ENCODE measurements around the gene MXD1. TPM values are rescaled to one million over a fixed set of nuclear protein-coding genes. Genes with fewer than 3 reads are reported as not detected.

Gene MXD1
- total RNA-seq, 1 experiment from 2014 or later: 1.5 TPM

DNA sequence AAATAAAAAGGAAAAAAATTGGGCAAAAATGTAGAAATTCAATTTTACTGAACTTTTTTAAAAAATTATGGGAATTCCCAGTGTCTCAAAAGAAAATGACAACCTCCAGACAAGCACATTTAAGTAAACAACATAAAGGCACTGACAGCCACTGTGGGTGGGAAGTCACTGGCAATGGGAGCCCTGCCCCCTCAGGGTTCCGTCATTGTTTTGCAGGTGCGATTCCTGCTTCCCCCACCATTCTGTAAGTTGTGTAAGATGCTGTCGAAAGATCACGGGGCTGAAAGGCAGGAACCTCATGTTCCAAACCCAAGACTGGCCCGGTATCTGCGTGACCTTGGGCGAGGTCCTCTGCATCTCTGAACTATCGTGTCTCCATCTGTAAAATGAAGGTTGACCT, 62.3 kb downstream of the MXD1 start (continued):
- TF ChIP-seq, protein P1, sequence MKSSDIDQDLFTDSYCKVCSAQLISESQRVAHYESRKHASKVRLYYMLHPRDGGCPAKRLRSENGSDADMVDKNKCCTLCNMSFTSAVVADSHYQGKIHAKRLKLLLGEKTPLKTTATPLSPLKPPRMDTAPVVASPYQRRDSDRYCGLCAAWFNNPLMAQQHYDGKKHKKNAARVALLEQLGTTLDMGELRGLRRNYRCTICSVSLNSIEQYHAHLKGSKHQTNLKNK (CRISPR knock-in tag; IDR thresholded peaks at IDR 0.05): no peak
- TF ChIP-seq, protein P2, sequence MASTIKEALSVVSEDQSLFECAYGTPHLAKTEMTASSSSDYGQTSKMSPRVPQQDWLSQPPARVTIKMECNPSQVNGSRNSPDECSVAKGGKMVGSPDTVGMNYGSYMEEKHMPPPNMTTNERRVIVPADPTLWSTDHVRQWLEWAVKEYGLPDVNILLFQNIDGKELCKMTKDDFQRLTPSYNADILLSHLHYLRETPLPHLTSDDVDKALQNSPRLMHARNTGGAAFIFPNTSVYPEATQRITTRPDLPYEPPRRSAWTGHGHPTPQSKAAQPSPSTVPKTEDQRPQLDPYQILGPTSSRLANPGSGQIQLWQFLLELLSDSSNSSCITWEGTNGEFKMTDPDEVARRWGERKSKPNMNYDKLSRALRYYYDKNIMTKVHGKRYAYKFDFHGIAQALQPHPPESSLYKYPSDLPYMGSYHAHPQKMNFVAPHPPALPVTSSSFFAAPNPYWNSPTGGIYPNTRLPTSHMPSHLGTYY (CRISPR knock-in tag; IDR thresholded peaks at IDR 0.05): no peak
- no peak for TF ChIP-seq NFYB (CRISPR knock-in tag; conservative IDR thresholded peaks at IDR 0.05; ENCODE audit: low read depth)
- TF ChIP-seq TEAD1 (CRISPR knock-in tag; IDR thresholded peaks at IDR 0.05): no peak
- TF ChIP-seq ZNF416 (CRISPR knock-in tag; IDR thresholded peaks at IDR 0.05): no peak
- TF ChIP-seq ZNF121 (CRISPR knock-in tag; IDR thresholded peaks at IDR 0.05): no peak
- TF ChIP-seq JAZF1 (CRISPR knock-in tag; IDR thresholded peaks at IDR 0.05): no peak
- TF ChIP-seq SMAD4 (CRISPR knock-in tag; IDR thresholded peaks at IDR 0.05): no peak

GRCh38 chr2:69977906-69978482, 63.1 kb downstream of the MXD1 start:
- no peak overlapping the region for H3K4me3 Mint-ChIP-seq
- CTCF ChIA-PET: no interaction called here
- no peaks in the 10 kb centered on the region for H3K9me3 Mint-ChIP-seq
- H3K27me3 Mint-ChIP-seq (ENCODE audit: low read depth): no peaks in the 10 kb centered on the region
- POLR2A ChIA-PET: no interaction called here
- no peak for DNase-seq (ENCODE audit: low spot score)
- H3K4me1 Mint-ChIP-seq: peaks cover 20% of the 10 kb centered on the region
- H3K27ac Mint-ChIP-seq: no peak overlapping the region
- no peaks in the 10 kb centered on the region for H3K36me3 Mint-ChIP-seq
- no peak for ATAC-seq
- no peak for TF ChIP-seq SMAD3 (CRISPR knock-in tag; IDR thresholded peaks at IDR 0.05; ENCODE audit: borderline replicate concordance)
- no peak for TF ChIP-seq JUN (CRISPR knock-in tag; IDR thresholded peaks at IDR 0.05)
- no peak for TF ChIP-seq ARID4B (CRISPR knock-in tag; IDR thresholded peaks at IDR 0.05; ENCODE audit: borderline replicate concordance)
- no peak for TF ChIP-seq RELA (CRISPR knock-in tag; IDR thresholded peaks at IDR 0.05; ENCODE audit: borderline replicate concordance)
- TF ChIP-seq, protein P3, sequence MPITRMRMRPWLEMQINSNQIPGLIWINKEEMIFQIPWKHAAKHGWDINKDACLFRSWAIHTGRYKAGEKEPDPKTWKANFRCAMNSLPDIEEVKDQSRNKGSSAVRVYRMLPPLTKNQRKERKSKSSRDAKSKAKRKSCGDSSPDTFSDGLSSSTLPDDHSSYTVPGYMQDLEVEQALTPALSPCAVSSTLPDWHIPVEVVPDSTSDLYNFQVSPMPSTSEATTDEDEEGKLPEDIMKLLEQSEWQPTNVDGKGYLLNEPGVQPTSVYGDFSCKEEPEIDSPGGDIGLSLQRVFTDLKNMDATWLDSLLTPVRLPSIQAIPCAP (CRISPR knock-in tag; IDR thresholded peaks at IDR 0.05): no peak
- TF ChIP-seq NR3C1 (CRISPR knock-in tag; conservative IDR thresholded peaks at IDR 0.05; ENCODE audit: low read depth): no peak
- no peak for TF ChIP-seq ZNF423 (CRISPR knock-in tag; IDR thresholded peaks at IDR 0.05)
- TF ChIP-seq ZNF416 (CRISPR knock-in tag; IDR thresholded peaks at IDR 0.05): no peak
- TF ChIP-seq MLX (CRISPR knock-in tag; IDR thresholded peaks at IDR 0.05): no peak
- no peak for TF ChIP-seq ATF2 (CRISPR knock-in tag; IDR thresholded peaks at IDR 0.05; ENCODE audit: borderline replicate concordance, low read depth)
- TF ChIP-seq, protein P4, sequence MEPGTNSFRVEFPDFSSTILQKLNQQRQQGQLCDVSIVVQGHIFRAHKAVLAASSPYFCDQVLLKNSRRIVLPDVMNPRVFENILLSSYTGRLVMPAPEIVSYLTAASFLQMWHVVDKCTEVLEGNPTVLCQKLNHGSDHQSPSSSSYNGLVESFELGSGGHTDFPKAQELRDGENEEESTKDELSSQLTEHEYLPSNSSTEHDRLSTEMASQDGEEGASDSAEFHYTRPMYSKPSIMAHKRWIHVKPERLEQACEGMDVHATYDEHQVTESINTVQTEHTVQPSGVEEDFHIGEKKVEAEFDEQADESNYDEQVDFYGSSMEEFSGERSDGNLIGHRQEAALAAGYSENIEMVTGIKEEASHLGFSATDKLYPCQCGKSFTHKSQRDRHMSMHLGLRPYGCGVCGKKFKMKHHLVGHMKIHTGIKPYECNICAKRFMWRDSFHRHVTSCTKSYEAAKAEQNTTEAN (CRISPR knock-in tag; IDR thresholded peaks at IDR 0.05): no peak
- TF ChIP-seq ATF1 (CRISPR knock-in tag; IDR thresholded peaks at IDR 0.05): no peak
- TF ChIP-seq, protein P2 (CRISPR knock-in tag; IDR thresholded peaks at IDR 0.05): no peak
- TF ChIP-seq FOXP1 (CRISPR knock-in tag; IDR thresholded peaks at IDR 0.05; ENCODE audit: borderline replicate concordance): no peak
- TF ChIP-seq, protein P5, sequence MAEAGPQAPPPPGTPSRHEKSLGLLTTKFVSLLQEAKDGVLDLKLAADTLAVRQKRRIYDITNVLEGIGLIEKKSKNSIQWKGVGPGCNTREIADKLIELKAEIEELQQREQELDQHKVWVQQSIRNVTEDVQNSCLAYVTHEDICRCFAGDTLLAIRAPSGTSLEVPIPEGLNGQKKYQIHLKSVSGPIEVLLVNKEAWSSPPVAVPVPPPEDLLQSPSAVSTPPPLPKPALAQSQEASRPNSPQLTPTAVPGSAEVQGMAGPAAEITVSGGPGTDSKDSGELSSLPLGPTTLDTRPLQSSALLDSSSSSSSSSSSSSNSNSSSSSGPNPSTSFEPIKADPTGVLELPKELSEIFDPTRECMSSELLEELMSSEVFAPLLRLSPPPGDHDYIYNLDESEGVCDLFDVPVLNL (CRISPR knock-in tag; IDR thresholded peaks at IDR 0.05; ENCODE audit: borderline replicate concordance, low read depth): no peak
- TF ChIP-seq SMAD4 (CRISPR knock-in tag; IDR thresholded peaks at IDR 0.05): no peak
- TF ChIP-seq SOX15 (CRISPR knock-in tag; IDR thresholded peaks at IDR 0.05): no peak
- TF ChIP-seq TEAD1 (CRISPR knock-in tag; IDR thresholded peaks at IDR 0.05): no peak
- TF ChIP-seq KAT7 (CRISPR knock-in tag; IDR thresholded peaks at IDR 0.05; ENCODE audit: borderline replicate concordance): no peak

Measured in WTC11 (cell line).